Erythroblast (primary cell): ENCODE measurements around the gene CDKN2AIPNL.

ENCODE experiments used
- GATA1 ChIP-seq: IDR thresholded peaks from 2 replicates; pipeline ENCODE4 v1.6.1; 2011; ENCODE audit warnings: low read depth, mild to moderate bottlenecking, control low read depth, low read length, moderate library complexity
- POLR2A ChIP-seq: IDR thresholded peaks from 2 replicates; pipeline ENCODE4 v1.6.1; 2011; ENCODE audit warnings: mild to moderate bottlenecking, low read length

GRCh38 chr5:134370311-134370870 is 41.3 kb downstream of the CDKN2AIPNL start:
- TF ChIP-seq POLR2A (no peak), GATA1 (no peak)
